ENCODE measurements around the gene ITGAX.

GRCh38 chr16:31386157-31386984 lies 31.4 kb downstream of the ITGAX start:
- TF ChIP-seq CTCF (IDR thresholded peaks at IDR 0.05) (no peak), EP300 (IDR thresholded peaks at IDR 0.05) (no peak)

All from tibial nerve (tissue), 4 donors.